Stimulated activated CD4-positive, alpha-beta T cell treated with anti-CD3 and anti-CD28 coated beads, Interleukin-15, amount 100 ng/mL, for 1 hour (primary cell): ENCODE measurements around the gene COMMD7.

ENCODE experiments used
- DNase-seq, 2 donors: peaks; one replicate each; pipeline ENCODE4 v3.0.0-alpha.2; 2020; ENCODE audit warnings: low read depth in 1 of 2, low spot score in 1 of 2

The COMMD7 gene

DNA sequence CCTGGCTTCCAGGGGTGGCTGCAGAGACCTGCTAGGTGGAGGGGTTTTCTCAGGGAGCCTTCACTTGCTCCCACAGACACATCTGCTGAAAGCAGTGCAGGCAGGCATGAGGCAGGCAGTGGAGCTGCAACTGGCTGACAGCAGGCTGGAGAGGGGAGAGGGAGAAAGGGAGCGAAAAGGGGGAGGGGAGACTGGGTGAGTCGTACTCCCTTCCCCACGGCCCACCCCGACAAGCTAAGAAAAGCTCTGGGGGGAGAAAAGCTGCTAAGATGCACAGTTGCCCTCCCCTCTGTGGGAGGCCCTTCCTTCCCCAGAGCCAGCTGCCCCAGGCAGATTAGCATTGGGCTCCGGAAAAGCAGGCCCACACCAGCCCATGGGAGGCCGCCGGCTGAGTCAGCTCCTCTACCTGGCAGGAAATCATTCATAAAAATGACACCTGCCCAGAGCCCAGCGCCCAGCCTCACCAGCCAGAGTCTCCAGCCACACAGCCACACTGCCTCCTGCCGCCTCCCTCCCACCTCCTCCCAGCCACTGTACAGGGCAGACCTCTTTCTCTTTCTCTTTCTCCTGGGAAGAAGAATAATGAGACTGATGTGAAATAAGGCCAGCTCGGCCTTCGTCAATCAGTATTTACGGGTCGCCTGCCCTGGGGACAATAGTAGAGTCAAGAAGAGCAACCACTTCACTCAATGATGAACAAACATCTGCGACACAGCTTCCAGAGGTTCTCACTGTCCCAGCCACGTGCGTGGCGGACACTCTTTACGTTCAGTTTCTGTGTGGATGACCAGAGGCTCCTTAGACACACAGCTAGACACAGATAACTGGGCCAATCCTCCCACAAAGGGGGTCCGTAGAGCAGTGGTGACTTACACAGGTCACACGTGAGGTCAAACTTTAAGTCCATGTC, 61.8 kb downstream of the COMMD7 start:
- no peak for DNase-seq

GRCh38 chr20:32680544-32681174, 62.6 kb downstream of the COMMD7 start:
- DNase-seq = no peak

GRCh38 chr20:32678948-32679347, 64.3 kb downstream of the COMMD7 start:
- no peak for DNase-seq

DNA sequence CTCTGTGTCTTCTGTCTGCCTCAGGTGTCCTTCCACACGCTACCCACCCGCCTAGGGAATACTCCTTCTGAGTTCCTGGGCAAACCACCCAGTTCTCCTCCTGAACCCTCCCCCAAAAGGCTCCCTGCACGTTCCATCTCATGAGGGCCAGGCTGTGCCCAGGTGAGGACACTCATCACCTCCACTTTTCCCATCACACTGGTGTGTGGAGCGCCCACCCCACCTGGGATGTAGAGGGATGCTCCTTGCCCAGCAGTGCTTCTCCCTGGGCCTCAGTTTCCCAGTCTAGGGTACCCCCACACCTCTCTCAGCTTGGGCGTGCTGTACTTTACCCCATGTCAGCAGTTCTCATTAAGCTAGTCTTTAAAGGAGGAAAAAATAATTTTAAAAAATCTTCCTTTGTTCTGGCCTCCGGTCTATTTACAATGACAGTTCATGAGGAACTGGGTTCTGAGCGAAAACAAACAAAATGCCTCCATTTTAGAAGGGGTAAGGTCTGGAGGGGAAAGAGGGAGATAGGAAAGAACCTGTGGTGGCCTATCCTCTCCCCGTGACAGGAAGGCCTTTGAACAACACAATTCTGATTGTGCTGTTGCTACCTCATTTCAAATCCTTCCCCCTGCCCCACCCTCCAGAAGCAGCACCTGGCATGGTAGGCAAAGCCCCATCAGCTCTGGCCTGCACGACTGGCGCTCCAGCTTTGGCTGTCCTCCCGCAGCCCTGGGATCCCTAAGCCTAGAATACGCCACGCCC, 67.9 kb downstream of the COMMD7 start:
- DNase-seq = no peak

GRCh38 chr20:32674362-32674789, 68.9 kb downstream of the COMMD7 start:
- DNase-seq = peak; percentile 50 to 51

DNA sequence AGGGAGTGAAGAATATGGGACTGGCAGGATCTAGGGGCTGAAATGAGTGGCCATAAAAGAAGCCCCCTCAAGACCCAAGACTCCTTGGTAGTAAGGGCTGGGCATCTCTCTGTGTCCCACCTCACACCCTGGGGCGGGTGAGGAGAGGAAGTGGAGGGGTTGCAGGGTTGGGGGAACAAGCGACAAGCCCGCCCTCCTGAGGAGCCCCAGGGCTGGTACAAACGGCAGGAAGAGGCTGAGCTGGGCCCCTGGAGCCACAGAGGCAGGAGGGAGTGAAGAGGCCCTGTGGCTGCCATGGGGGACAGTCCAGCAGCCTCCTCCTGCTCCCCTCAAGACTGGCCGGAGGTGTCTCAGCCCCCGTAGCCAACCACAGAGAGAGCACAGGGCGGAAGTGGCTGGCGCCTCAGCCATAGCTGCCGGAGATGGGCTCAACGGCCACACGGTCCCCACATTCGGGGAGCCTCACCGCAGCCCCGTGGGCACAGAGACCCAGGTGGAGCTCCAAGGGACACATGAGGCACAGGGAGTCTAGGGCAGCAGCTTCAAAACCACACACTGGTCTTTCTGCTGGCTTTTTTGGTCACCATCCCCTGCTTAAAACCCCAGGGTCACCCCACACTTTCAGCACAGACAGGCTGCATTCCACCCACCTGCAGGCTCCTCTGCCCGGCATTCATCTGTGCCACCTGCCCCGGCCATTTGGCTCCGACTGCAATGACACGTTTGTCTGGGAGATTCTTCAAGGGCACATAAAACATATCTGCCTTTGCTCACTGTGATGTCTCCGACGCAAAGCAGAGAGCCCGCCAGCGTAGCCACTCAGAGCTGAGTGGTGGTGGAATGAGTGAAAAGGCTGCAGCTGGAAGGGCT, 70.0 kb downstream of the COMMD7 start:
- DNase-seq = no peak

- no peak for DNase-seq
Measured at GRCh38 chr20:32672394-32672981, 70.8 kb downstream of the COMMD7 start.

DNA sequence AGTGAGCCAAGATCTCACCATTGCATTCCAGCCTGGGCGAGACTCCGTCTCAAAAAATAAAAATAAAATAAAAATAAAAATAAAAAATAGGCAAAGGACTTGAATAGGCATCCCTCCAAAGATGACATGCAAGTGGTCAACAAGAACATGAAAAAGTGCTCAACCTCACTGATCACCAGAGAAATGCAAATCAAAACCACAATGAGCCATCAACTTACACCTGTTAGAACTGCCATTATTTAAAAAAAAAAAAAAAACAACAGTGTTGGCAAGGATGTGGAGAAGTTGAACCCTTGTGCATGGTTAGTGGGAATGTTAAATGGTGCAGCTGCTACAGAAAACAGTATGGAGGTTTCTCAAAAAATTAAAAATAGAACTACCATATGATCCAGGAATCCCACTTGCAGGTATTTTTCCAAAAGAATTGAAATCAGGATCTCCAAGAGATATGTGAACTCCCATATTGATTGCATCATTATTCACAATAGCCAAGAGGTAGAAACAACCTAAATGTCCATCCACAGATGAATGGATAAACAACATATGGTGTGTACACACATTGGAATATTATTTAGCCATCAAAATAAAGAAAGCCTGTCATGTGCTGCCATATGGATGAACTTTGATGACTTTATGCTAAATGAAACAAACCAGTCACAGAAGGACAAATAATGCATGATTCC, 72.4 kb downstream of the COMMD7 start:
- DNase-seq = no peak

GRCh38 chr20:32667027-32667426, 76.2 kb downstream of the COMMD7 start:
- DNase-seq = no peak

GRCh38 chr20:32664678-32665159, 78.5 kb downstream of the COMMD7 start:
- DNase-seq = no peak

DNA sequence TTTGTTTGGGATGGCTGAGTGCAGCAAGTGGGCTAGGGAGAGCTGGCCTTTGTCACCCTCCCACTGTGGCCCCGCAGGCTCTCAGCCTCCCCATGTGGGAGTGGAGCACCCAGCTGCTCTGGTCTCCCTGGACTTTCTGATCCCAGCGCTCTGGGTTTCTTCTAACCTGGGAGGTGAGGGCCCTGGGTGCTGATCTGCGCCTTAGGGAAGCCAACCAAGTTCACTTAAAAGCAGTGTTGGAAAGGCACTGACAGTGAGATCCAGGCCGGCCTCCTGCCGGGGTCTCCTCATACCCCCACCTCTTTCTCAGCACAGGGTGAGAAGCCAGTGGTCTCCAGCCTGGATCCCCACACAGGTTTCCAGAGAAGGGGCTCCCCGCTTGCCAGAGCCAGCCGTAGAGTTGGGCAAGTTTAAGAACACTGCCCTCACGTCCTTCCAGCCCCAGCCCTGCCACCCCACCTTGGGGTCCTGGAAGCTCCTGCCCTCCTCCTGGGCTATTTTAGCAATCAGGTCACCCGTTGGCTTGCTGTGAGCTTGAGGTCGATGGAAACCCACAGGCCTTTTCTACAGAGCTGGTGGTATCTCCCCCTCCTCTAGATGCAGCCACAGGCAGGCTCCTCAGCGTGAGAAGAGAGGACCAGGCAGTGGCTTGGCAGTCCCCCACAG, 79.1 kb downstream of the COMMD7 start:
- no peak for DNase-seq

DNA sequence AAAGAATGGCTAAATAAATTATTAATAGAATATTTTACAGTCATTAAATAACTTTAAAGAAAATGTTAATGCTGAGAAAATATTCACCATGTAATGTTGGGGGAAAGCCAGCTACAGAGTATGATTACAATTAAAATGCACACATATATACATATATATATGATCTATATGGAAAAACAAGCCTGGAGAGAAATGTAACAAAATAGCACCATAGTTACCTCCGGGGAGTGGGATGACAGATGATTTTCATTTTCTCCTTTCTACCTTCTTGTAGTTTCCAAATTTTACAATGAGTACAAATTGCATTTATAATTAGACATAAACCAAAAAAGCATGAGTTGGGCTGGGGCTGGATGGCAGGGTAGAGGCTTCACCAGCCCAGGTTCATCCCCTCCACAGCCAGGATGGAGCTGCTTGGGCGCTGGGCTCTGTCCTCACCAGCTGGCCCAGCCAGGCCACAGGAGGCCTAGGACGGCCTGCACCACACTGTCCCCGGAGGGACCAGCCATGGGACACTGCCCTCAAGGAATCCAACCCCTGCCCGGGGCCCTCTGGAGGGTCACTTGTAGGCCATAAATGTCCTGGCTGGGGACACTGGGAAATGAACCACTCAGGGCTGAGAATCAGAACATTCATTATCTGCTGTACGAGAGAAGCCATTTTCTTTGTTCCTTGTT, 79.8 kb downstream of the COMMD7 start:
- no peak for DNase-seq

DNA sequence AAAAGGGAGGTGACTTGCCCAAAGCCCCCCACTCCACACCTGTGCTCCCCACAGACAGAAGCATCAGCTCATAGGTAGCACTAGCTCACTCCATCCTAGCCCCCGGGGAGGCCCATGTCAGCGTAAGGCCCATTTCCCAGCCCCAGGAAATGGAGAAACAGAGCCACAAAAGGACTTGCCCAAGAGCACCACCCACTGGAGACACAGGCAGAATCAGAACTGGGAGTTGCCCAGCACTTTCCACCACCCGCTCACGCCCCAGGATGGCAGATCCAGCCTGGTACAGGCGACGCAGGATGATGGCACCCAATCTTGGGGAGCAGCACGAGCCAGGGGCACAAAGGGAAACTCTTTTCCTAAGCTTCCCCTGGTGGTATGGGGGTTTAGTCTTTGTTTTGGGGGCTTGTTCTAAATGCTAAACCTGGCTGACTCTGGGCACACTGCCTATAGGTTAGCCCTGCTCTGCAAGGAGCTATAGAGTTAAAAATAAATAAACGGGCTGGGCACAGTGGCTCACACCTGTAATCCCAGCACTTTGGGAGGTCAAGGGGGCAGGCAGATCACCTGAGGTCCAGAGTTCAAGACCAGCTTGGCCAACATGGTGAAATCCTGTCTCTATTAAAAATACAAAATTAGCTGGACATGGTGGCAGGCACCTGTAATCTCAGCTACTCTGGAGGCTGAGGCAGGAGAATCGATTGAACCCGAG, 81.3 kb downstream of the COMMD7 start:
- DNase-seq = no peak

GRCh38 chr20:32660661-32661060, 82.6 kb downstream of the COMMD7 start:
- no peak for DNase-seq

DNA sequence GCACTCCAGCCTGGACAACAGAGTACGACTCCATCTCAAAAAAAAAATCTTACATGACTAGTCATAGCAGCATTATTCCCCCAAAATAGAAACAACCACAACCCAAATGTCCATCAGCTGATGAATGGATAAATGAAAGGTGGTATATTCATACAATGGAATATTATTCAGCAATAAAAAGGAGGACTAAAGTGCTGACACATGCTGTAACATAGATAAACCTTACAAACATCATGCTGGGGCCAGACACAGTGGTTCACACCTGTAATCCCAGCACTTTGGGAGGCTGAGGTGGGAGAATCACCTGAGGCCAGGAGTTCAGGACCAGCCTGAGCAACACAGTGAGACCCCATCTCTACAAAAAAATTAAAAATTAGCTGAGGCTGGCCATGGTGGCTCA, 86.4 kb downstream of the COMMD7 start:
- DNase-seq = no peak

DNA sequence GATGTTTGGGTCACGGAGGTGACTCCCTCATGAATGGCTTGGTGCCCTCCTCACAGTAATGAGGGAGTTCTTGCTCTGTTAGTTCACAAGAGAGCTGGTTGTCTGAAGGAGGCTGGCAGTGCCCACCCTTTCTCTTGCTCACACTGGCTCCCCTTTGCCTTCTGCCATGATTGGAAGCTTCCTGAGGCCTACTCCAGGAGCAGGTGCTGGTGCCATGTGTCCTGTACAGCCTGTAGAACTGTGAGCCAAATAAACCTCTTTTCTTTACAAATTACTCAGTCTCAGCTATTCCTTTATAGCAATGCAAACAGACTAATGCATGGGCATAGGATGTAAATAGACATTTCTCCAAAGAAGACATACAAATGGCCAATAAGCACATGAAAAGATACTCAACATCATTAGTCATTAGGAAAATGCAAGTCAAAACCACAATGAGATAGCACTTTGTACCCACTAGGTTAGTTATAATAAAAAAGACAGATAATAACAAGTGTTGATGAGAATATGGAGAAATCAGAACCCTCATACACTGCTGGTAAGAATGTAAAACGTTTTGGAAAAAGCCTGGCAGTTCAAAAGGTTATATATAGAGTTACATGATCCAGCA, 87.3 kb downstream of the COMMD7 start:
- no peak for DNase-seq

- DNase-seq = peak; percentile 76 to 86
Measured at GRCh38 chr20:32652739-32653526, 90.3 kb downstream of the COMMD7 start.
